Gastroesophageal sphincter (tissue), 4 donors: Measurements from ENCODE around the gene PCNX3. TPM values are rescaled to one million over a fixed set of nuclear protein-coding genes. Genes with fewer than 3 reads are reported as not detected.

ENCODE experiments used
- ATAC-seq: fragments of 150-250 bp; one replicate; pipeline ENCODE4 v1.9.1; 2016; ENCODE audit warnings: mild to moderate bottlenecking, moderate library complexity
- H3K27ac ChIP-seq, 4 donors: fragments of 200-600 bp; sonication (generic) in 3 of 4; 1 replicate in 3 of 4; 2 replicates in 1 of 4; pipeline ENCODE4 v1.5.1; 2016 to 2019
- H3K27me3 ChIP-seq: fragments of 200-600 bp; sonication (generic); one replicate; pipeline ENCODE4 v1.5.1; 2019
- H3K36me3 ChIP-seq, 2 donors: fragments of 200-600 bp; sonication (generic); one replicate each; pipeline ENCODE4 v1.5.1; 2019; ENCODE audit warnings: control low read depth in 1 of 2
- H3K4me1 ChIP-seq, 3 donors: fragments of 200-600 bp; sonication (generic); 1 replicate in 2 of 3; 2 replicates in 1 of 3; pipeline ENCODE4 v1.5.1; 2016 to 2019; ENCODE audit warnings: control low read depth in 2 of 3
- H3K4me3 ChIP-seq, 2 donors: fragments of 200-600 bp; sonication (generic); one replicate each; pipeline ENCODE4 v1.5.1; 2019; ENCODE audit warnings: mild to moderate bottlenecking in 1 of 2, moderate library complexity in 1 of 2
- H3K9me3 ChIP-seq, 3 donors: fragments of 200-600 bp; sonication (generic); one replicate each; pipeline ENCODE4 v1.5.1; 2017 to 2019; ENCODE audit warnings: control low read depth in 2 of 3
- EP300 ChIP-seq: sonication (generic); formaldehyde crosslinking; IDR thresholded peaks from one replicate; pipeline ENCODE4 v1.6.1; 2017; ENCODE audit warnings: antibody characterized with exemption, mild to moderate bottlenecking
- POLR2A ChIP-seq, 2 donors: fragments of 450-650 bp; IDR thresholded peaks; one replicate each; pipeline ENCODE4 v1.6.1; 2017; ENCODE audit warnings: antibody characterized with exemption in 2 of 2, mild to moderate bottlenecking in 2 of 2, moderate library complexity in 1 of 2
- POLR2AphosphoS5 ChIP-seq: sonication (generic); formaldehyde crosslinking; IDR thresholded peaks from one replicate; pipeline ENCODE4 v1.6.1; 2017; ENCODE audit warnings: antibody characterized with exemption
- WGBS, 2 donors: methylation state at CpG; one replicate each; pipeline ENCODE4 v1.1.5; 2018; ENCODE audit warnings: low coverage in 1 of 2; 5-methylcytosine and 5-hydroxymethylcytosine counted together
- total RNA-seq, 4 donors: library from RNA; depleted of rRNA; stranded (reverse); fragments of >200 nt; gene quantifications; one replicate each; pipeline ENCODE4 v1.1.0, GENCODE V29; 2016
- TF ChIP-seq, protein P1 (sequence below), 4 experiments: fragments of 200-600 bp in 2 of 4; fragments of 450-650 bp in 2 of 4; sonication (generic) in 1 of 4; IDR thresholded peaks; one replicate each; pipeline ENCODE4 v1.5.1; 2017 to 2019; ENCODE audit warnings: antibody characterized with exemption in 4 of 4, mild to moderate bottlenecking in 2 of 4, moderate library complexity in 2 of 4

Gene PCNX3
- total RNA-seq, 4 donors from 2014 or later, result 15.9 to 40.1 (median 19.3) TPM

DNA sequence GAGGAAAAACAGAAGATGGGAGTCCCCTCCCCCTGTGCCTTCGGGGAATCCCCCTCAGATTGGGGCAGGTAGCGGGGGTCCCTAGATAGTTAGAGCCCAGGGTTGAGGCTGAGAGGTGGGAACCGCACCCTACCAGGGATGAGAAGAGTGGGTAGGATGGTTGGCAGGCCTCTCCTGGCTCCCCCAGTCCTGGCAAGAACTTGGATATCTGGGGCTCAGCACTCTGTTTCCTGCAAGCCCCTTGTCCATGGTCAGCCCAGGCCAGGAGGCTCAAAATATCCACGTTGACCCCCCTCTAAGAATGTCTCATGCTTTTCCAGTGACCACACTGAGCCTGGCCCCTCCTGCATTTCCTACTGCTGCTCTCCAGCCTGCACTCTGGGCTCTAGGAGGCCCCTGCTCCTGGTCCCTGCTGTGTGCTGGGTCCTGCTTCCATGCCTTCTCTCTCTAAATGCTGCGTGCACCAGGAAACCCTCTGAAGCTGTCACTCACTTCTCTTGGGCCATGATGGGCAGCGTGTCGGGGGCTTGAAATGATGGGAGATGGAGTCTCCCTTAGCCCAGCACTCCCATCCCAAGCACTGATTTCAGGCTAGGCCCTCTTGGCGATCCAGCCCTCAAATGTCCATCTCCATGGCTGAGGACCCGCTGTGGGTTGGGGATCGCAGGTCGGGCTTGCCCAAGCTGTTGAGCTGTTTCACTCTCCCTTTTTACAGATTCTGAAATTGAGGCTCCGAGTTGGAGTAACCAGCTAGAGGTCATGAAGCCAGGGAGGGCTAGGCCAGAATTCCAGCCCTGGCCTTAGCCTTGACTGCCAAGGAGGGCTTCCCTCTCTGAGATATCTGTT, 3.6 kb upstream of the PCNX3 start:
- no peak for TF ChIP-seq EP300
- no peak for TF ChIP-seq POLR2A (IDR thresholded peaks at IDR 0.05)
- H3K4me1 ChIP-seq, result peaks cover 0 to 77% (median 58%) of the 10 kb centered on the region in 3 donors
- H3K9me3 ChIP-seq, result no peaks in the 10 kb centered on the region
- peak overlapping the region in 3 of 4 donors; percentile 83 to 95 (median 94) for H3K27ac ChIP-seq
- no peaks in the 10 kb centered on the region for H3K27me3 ChIP-seq
- peak overlapping the region in 1 of 2 donors; percentile 99 for H3K4me3 ChIP-seq
- ATAC-seq, result no peak
- 46 to 62% methylated on average over 6 of the region's 12 CpGs for WGBS, 2 donors
- H3K36me3 ChIP-seq, result peaks cover 0 to 45% of the 10 kb centered on the region in 2 donors

DNA sequence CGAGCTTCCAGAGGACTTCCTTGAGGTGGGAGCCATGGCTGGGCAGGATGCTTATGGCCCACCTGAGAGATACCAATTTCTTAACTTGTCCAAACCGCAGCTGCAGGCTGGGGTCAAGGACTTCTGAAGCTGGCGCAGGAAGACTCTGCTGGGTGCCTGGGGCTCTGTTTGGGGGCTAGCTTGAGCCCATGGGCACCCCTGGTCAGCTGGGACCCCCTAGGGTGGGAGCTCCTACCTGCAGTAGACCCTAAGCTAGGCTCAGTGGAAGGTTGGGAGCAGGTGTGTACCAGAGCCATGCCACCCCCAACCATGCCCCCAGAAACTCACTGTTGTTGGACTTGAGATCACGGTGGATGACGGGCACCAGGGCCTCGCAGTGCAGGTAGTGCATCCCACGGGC, 2.9 kb upstream of the PCNX3 start:
- Histone ChIP-seq H3K27ac (peak overlapping the region in 3 of 4 donors; percentile 83 to 95 (median 94)), H3K36me3 (peaks cover 0 to 47% of the 10 kb centered on the region in 2 donors), H3K27me3 (no peaks in the 10 kb centered on the region), H3K4me1 (peaks cover 0 to 77% (median 56%) of the 10 kb centered on the region in 3 donors), H3K4me3 (peak overlapping the region; percentile 61 to 99), H3K9me3 (no peaks in the 10 kb centered on the region)
- ATAC-seq, result no peak
- WGBS, 2 donors, result 33% methylated on average over 1 of the region's 7 CpGs; no CpG with 5 or more reads in 1 of the 2 donors
- TF ChIP-seq POLR2A (IDR thresholded peaks at IDR 0.05), result no peak
- TF ChIP-seq POLR2AphosphoS5, result no peak
- TF ChIP-seq, protein P1, sequence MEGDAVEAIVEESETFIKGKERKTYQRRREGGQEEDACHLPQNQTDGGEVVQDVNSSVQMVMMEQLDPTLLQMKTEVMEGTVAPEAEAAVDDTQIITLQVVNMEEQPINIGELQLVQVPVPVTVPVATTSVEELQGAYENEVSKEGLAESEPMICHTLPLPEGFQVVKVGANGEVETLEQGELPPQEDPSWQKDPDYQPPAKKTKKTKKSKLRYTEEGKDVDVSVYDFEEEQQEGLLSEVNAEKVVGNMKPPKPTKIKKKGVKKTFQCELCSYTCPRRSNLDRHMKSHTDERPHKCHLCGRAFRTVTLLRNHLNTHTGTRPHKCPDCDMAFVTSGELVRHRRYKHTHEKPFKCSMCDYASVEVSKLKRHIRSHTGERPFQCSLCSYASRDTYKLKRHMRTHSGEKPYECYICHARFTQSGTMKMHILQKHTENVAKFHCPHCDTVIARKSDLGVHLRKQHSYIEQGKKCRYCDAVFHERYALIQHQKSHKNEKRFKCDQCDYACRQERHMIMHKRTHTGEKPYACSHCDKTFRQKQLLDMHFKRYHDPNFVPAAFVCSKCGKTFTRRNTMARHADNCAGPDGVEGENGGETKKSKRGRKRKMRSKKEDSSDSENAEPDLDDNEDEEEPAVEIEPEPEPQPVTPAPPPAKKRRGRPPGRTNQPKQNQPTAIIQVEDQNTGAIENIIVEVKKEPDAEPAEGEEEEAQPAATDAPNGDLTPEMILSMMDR (IDR thresholded peaks at IDR 0.05), result no peak
- TF ChIP-seq EP300, result no peak

DNA sequence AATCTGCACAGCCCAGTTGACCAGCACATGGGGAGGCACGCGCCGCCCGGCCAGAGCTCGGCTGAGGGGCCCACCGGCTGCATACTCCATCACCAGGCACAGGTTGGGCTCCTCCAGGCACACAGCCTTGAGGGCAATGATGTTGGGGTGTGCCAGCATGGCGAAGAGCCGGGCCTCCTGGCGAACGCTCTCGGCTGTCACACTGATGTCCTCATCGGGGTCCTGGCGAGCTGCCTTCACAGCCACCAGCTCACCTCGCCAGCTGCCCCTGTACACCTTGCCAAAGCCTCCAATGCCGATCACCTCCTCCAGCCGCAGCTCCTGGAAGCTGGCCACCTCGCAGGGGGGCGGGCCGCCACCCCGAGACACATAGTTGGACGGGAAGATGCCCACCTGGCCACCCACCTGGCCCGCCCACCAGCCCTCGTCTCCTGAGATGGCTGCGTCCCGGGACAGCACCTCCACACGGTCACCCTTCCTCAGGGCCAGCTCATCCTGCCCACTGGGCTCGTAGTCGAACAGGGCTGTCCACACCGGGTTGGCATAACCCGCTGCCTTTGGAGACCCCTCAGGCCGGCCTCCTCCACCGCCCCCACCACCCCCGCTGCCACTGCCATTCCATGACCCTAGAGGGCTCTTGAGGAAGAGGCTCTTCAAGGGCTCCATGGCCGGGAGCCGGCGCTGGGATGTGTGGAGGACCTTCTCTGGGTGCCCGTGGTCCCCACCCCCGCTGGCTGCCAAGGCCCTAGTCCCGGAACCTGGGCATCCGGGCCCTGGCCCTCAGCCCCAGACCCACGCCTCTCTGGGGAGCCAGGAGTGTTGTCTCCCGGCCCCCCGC, 2.3 kb upstream of the PCNX3 start:
- whole genome bisulfite sequencing, 2 donors, result 17% methylated on average over 7 of the region's 43 CpGs; no CpG with 5 or more reads in 1 of the 2 donors
- Histone ChIP-seq H3K4me3 (peak overlapping the region; percentile 61 to 99), H3K27me3 (no peaks in the 10 kb centered on the region), H3K36me3 (peaks cover 0 to 47% of the 10 kb centered on the region in 2 donors), H3K9me3 (no peaks in the 10 kb centered on the region), H3K27ac (peak overlapping the region; percentile 82 to 95 (median 88)), H3K4me1 (peaks cover 0 to 74% (median 55%) of the 10 kb centered on the region in 3 donors)
- ATAC-seq, result no peak
- TF ChIP-seq, protein P1 (IDR thresholded peaks at IDR 0.05), result no peak
- TF ChIP-seq POLR2A (IDR thresholded peaks at IDR 0.05) (no peak), EP300 (no peak), POLR2AphosphoS5 (no peak)

DNA sequence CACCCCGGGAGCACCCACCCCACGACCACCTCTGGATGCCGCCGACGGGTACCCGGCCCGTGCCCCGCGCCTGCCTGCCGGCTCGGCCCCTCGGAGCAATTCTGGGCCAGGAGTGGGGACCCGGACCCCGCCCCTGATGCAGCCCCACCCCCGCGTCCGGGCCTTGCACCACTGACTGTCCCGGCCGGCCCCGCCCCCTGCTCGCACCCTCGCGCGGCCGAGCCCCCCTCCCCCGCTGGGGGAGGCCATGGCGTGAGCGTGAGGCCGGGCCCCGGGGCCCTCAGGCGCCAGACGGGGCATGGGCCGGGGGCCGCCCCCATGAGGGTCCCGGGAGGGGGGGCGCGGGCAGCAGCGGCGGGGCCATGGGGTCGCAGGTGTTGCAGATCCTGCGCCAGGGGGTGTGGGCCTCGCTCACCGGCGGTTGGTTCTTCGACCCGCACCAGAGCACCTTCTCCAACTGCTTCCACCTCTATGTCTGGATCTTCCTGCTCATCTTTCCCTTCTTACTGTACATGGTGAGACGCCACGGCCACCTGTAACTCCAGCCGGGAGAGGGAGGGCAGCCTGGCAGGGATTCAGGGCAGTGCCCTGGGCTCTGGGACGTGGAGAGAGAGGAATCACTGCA, 486 bp downstream of the PCNX3 start:
- Histone ChIP-seq H3K27ac (peak overlapping the region; percentile 83 to 95 (median 92)), H3K9me3 (no peaks in the 10 kb centered on the region), H3K36me3 (peaks cover 0 to 51% of the 10 kb centered on the region in 2 donors), H3K4me3 (peak overlapping the region; percentile 86 to 99), H3K27me3 (no peaks in the 10 kb centered on the region), H3K4me1 (peaks cover 0 to 53% (median 34%) of the 10 kb centered on the region in 3 donors)
- 0% methylated on average over 4 of the region's 50 CpGs; no CpG with 5 or more reads in 1 of the 2 donors for WGBS, 2 donors
- ATAC-seq, result no peak
- TF ChIP-seq POLR2AphosphoS5 (no peak), EP300 (no peak), POLR2A (IDR thresholded peaks at IDR 0.05) (no peak)
- TF ChIP-seq, protein P1 (IDR thresholded peaks at IDR 0.05), result no peak

DNA sequence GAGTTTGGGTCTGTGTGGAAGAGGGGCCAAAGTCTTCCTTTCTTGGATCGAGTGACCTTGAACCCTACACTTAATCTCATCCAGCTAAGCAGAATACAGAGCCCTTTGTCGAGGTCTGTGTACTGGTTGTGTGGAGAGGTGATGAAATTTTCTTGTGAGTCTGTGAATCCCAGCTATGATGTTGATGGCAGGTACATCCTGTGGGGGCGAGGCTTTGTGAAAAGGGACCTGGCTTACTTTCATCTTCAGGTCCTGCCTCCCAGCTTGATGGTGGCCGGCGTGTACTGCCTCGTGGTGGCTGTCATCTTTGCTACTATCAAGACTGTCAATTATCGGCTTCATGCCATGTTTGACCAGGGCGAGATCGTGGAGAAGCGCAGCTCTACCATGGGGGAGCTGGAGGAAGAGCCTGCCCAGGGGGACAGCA, 1.0 kb downstream of the PCNX3 start:
- Histone ChIP-seq H3K4me1 (peaks cover 0 to 48% (median 29%) of the 10 kb centered on the region in 3 donors), H3K36me3 (peaks cover 0 to 56% of the 10 kb centered on the region in 2 donors), H3K27ac (peak overlapping the region in 3 of 4 donors; percentile 83 to 95 (median 94)), H3K4me3 (peak overlapping the region; percentile 86 to 99), H3K9me3 (no peaks in the 10 kb centered on the region), H3K27me3 (no peaks in the 10 kb centered on the region)
- TF ChIP-seq, protein P1 (IDR thresholded peaks at IDR 0.05), result no peak
- TF ChIP-seq EP300 (no peak), POLR2A (IDR thresholded peaks at IDR 0.05) (no peak), POLR2AphosphoS5 (no peak)
- ATAC-seq, result no peak
- whole genome bisulfite sequencing, 2 donors, result 60% methylated on average over 1 of the region's 10 CpGs; no CpG with 5 or more reads in 1 of the 2 donors
